ENCODE data around the gene GALNT17.

Gene GALNT17

DNA sequence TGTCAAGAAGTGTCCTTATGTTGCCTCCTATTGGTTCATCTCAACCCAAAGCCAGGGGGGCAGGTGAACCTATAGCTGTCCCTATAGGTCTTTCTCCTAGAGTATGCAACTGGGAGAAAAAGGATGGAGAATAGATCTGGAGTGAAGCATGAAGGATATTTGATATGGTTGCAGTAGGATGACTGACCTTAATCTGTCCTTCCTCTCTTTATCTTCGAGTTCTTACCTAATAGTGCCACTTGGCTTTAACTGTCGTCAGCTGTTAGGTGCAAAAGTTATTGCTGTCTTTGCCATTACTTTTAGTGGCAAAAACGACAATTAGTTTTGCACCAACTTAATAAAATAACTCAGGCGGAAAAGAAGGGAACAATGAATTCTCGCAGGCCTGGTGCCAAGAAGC is 196.0 kb downstream of the GALNT17 start:
- ChIA-PET CTCF (no interaction called here), POLR2A (no interaction called here)
- H3K9me3 ChIP-seq (ENCODE audit: control insufficient read depth, insufficient read depth, low read depth, low read length), result no peaks in the 10 kb centered on the region
- TF ChIP-seq GLI2 (tag by site-specific recombination; IDR thresholded peaks at IDR 0.05; ENCODE audit: borderline replicate concordance, low read depth), result no peak
- no peak for TF ChIP-seq ZNF24 (tag by site-specific recombination; IDR thresholded peaks at IDR 0.05)
- TF ChIP-seq ZNF785 (tag by site-specific recombination; IDR thresholded peaks at IDR 0.05), result no peak
- TF ChIP-seq, protein P1, sequence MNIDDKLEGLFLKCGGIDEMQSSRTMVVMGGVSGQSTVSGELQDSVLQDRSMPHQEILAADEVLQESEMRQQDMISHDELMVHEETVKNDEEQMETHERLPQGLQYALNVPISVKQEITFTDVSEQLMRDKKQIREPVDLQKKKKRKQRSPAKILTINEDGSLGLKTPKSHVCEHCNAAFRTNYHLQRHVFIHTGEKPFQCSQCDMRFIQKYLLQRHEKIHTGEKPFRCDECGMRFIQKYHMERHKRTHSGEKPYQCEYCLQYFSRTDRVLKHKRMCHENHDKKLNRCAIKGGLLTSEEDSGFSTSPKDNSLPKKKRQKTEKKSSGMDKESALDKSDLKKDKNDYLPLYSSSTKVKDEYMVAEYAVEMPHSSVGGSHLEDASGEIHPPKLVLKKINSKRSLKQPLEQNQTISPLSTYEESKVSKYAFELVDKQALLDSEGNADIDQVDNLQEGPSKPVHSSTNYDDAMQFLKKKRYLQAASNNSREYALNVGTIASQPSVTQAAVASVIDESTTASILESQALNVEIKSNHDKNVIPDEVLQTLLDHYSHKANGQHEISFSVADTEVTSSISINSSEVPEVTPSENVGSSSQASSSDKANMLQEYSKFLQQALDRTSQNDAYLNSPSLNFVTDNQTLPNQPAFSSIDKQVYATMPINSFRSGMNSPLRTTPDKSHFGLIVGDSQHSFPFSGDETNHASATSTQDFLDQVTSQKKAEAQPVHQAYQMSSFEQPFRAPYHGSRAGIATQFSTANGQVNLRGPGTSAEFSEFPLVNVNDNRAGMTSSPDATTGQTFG (tag by site-specific recombination; IDR thresholded peaks at IDR 0.05; ENCODE audit: borderline replicate concordance), result no peak
- TF ChIP-seq ZNF391 (tag by site-specific recombination; IDR thresholded peaks at IDR 0.05; ENCODE audit: borderline replicate concordance, low read depth), result no peak
- H3K36me3 ChIP-seq (ENCODE audit: control insufficient read depth in 2 of 2, insufficient read depth in 1 of 2, low read length in 2 of 2), result no peaks in the 10 kb centered on the region
- no peaks in the 10 kb centered on the region for H3K4me1 ChIP-seq (ENCODE audit: control insufficient read depth, insufficient read depth, low read length)
- H3K4me3 ChIP-seq (ENCODE audit: low read depth, low read length), result no peak overlapping the region
- no peak overlapping the region for H3K27ac ChIP-seq (ENCODE audit: extremely low read depth, low read depth, low read length)

DNA sequence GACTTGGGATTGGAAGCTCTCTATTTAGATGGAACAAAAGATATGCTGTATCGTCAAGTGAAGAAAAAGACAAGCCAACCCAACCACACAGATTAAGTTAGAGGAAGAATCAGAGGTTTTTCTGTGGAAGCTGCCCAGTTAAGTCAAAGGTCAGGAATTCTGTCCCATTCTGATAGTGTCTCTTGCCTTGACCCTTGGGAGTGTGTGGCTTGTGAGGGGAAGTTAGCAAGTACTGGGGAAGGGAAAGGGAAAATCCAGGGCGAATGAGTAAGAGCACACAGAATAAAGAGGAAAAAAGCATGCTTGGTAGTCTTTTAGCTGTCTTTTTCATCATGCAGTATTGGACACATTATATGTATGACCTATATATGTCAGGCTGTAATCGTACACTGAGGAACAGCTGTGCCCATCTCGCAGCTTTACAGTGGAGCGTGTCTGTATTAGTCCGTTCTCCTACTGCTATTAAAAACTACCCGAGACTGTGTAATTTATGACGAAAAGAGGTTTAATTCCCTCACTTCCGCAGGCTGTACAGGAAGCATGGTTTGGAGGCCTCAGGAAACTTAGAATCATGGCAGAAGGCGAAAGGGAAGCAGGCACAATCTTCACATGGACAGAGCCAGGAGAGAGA is 197.2 kb downstream of the GALNT17 start:
- Histone ChIP-seq H3K4me1 (ENCODE audit: control insufficient read depth, insufficient read depth, low read length) (no peaks in the 10 kb centered on the region), H3K27ac (ENCODE audit: extremely low read depth, low read depth, low read length) (no peak overlapping the region), H3K4me3 (ENCODE audit: low read depth, low read length) (no peak overlapping the region), H3K9me3 (ENCODE audit: control insufficient read depth, insufficient read depth, low read depth, low read length) (no peaks in the 10 kb centered on the region), H3K36me3 (ENCODE audit: control insufficient read depth in 2 of 2, insufficient read depth in 1 of 2, low read length in 2 of 2) (no peaks in the 10 kb centered on the region)
- TF ChIP-seq ZNF133 (tag by site-specific recombination; IDR thresholded peaks at IDR 0.05) (no peak), ZNF558 (tag by site-specific recombination; IDR thresholded peaks at IDR 0.05) (no peak), ZNF501 (tag by site-specific recombination; IDR thresholded peaks at IDR 0.05) (no peak), BCL11B (tag by site-specific recombination; IDR thresholded peaks at IDR 0.05; ENCODE audit: low read depth) (no peak), SP2 (tag by site-specific recombination; IDR thresholded peaks at IDR 0.05) (no peak), KLF10 (tag by site-specific recombination; IDR thresholded peaks at IDR 0.05) (no peak), ZNF155 (tag by site-specific recombination; IDR thresholded peaks at IDR 0.05) (no peak), ZFP41 (tag by site-specific recombination; IDR thresholded peaks at IDR 0.05; ENCODE audit: borderline replicate concordance) (no peak), ZNF341 (tag by site-specific recombination; IDR thresholded peaks at IDR 0.05; ENCODE audit: low read depth) (no peak), ZNF792 (tag by site-specific recombination; IDR thresholded peaks at IDR 0.05) (no peak), ZBTB8A (tag by site-specific recombination; IDR thresholded peaks at IDR 0.05) (no peak)
- TF ChIP-seq, protein P2, sequence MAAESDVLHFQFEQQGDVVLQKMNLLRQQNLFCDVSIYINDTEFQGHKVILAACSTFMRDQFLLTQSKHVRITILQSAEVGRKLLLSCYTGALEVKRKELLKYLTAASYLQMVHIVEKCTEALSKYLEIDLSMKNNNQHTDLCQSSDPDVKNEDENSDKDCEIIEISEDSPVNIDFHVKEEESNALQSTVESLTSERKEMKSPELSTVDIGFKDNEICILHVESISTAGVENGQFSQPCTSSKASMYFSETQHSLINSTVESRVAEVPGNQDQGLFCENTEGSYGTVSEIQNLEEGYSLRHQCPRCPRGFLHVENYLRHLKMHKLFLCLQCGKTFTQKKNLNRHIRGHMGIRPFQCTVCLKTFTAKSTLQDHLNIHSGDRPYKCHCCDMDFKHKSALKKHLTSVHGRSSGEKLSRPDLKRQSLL (tag by site-specific recombination; IDR thresholded peaks at IDR 0.05), result no peak
- POLR2A ChIA-PET, result no interaction called here
- CTCF ChIA-PET, result no interaction called here

DNA sequence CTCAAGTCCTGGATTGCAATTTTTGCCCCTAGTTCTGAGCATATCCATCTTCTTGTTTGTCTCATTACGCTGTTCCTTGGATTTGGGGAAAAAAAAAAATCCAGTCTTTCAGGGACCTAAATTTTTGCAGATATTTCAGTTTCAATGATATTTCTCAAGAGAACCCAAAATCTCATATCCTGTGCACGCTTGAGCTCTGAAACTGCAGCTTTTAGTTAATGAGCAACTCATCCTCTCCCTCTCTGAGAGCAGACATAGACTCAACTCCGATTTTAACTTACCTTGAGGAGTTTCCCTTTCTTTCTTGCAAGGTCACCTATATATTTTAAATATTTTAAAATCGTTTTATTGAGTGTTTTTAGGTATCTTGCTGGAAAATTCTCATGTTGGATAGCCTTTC is 200.3 kb downstream of the GALNT17 start:
- H3K9me3 ChIP-seq (ENCODE audit: control insufficient read depth, insufficient read depth, low read depth, low read length), result no peaks in the 10 kb centered on the region
- no peak overlapping the region for H3K4me3 ChIP-seq (ENCODE audit: low read depth, low read length)
- no peaks in the 10 kb centered on the region for H3K36me3 ChIP-seq (ENCODE audit: control insufficient read depth in 2 of 2, insufficient read depth in 1 of 2, low read length in 2 of 2)
- POLR2A ChIA-PET, result no interaction called here
- H3K27ac ChIP-seq (ENCODE audit: extremely low read depth, low read depth, low read length), result no peak overlapping the region
- TF ChIP-seq, protein P3, sequence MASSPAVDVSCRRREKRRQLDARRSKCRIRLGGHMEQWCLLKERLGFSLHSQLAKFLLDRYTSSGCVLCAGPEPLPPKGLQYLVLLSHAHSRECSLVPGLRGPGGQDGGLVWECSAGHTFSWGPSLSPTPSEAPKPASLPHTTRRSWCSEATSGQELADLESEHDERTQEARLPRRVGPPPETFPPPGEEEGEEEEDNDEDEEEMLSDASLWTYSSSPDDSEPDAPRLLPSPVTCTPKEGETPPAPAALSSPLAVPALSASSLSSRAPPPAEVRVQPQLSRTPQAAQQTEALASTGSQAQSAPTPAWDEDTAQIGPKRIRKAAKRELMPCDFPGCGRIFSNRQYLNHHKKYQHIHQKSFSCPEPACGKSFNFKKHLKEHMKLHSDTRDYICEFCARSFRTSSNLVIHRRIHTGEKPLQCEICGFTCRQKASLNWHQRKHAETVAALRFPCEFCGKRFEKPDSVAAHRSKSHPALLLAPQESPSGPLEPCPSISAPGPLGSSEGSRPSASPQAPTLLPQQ (tag by site-specific recombination; IDR thresholded peaks at IDR 0.05), result no peak
- TF ChIP-seq, protein P2 (tag by site-specific recombination; IDR thresholded peaks at IDR 0.05), result no peak
- no peak for TF ChIP-seq ZNF175 (tag by site-specific recombination; IDR thresholded peaks at IDR 0.05)
- TF ChIP-seq ZFP41 (tag by site-specific recombination; IDR thresholded peaks at IDR 0.05; ENCODE audit: borderline replicate concordance), result no peak
- TF ChIP-seq, protein P4, sequence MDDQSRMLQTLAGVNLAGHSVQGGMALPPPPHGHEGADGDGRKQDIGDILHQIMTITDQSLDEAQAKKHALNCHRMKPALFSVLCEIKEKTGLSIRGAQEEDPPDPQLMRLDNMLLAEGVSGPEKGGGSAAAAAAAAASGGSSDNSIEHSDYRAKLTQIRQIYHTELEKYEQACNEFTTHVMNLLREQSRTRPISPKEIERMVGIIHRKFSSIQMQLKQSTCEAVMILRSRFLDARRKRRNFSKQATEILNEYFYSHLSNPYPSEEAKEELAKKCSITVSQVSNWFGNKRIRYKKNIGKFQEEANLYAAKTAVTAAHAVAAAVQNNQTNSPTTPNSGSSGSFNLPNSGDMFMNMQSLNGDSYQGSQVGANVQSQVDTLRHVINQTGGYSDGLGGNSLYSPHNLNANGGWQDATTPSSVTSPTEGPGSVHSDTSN (CRISPR knock-in tag; IDR thresholded peaks at IDR 0.05), result no peak
- H3K4me1 ChIP-seq (ENCODE audit: control insufficient read depth, insufficient read depth, low read length), result no peaks in the 10 kb centered on the region
- CTCF ChIA-PET, result interaction anchor here (0.7 kb wide), 1 partner anchor 39 kb away, joined by 3 read pairs; no protein-coding TSS in a partner anchor

Measured in HEK293 (cell line).